ENCODE measurements around the gene GBE1.

DNA sequence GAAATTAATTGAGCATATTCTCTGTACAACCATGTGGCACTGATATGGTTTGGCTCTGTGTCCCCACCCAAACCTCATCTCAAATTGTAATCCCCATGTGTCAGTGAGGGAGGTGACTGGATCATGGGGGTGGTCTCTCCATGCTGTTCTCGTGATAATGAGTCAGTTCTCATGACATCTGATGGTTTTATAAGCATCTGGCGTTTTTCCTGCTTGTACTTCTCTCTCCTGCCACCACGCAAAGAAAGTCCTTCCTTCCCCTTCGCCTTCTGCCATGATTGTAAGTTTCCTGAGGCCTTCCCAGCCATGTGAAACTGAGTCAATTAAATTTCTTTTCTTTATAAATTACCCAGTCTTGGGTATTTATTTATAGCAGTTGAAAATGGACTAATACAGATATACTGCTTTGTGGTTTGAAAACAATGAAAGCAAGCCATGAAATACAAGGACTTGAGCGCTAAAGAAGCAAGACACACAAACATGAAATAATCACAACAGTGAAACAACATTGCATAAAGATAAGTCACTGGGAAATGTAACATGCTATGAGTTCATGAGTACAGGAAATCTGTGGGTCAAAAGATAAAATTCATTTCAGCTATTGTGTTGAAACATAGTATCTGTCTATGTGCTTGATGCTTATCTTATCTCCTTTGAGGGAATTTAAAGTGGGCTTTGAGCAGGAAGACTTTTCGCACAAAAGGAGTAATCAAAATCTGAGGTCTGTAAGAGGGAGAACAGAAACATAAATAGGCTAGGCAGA lies 288.7 kb downstream of the GBE1 start:
- TF ChIP-seq, protein P1, sequence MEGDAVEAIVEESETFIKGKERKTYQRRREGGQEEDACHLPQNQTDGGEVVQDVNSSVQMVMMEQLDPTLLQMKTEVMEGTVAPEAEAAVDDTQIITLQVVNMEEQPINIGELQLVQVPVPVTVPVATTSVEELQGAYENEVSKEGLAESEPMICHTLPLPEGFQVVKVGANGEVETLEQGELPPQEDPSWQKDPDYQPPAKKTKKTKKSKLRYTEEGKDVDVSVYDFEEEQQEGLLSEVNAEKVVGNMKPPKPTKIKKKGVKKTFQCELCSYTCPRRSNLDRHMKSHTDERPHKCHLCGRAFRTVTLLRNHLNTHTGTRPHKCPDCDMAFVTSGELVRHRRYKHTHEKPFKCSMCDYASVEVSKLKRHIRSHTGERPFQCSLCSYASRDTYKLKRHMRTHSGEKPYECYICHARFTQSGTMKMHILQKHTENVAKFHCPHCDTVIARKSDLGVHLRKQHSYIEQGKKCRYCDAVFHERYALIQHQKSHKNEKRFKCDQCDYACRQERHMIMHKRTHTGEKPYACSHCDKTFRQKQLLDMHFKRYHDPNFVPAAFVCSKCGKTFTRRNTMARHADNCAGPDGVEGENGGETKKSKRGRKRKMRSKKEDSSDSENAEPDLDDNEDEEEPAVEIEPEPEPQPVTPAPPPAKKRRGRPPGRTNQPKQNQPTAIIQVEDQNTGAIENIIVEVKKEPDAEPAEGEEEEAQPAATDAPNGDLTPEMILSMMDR (optimal IDR thresholded peaks at IDR 0.05 in 1 of 3, IDR thresholded peaks at IDR 0.05 in 1 of 3, conservative IDR thresholded peaks at IDR 0.05 in 1 of 3; ENCODE audit: extremely low read depth in 1 of 3, insufficient read depth in 2 of 3, low read length in 3 of 3), result no peak
- TF ChIP-seq EZH2 (IDR thresholded peaks at IDR 0.05; ENCODE audit: low read length), result no peak

Data from keratinocyte (primary cell).